ENCODE data around the gene GRM4.

The GRM4 gene

DNA sequence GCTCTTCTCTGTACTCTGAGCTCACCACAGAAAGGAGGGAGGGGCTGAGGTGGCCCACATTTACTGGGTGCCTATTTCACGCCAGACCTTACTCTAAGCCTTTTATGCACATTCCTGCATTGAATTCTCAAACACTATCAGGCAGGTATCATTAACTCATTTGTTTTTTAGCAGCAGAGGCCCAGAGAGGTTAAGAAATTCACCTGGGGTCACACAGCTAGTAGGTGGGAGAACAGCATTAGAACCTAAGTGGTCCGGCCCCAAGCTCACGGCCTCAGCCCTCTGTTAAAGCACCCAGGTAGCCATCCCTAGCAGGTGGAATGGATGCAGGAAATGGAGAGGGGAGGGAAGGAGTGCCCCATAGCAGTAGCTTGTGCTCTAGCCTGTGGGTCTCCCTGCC is 84.5 kb downstream of the GRM4 start:
- H3K27me3 ChIP-seq (ENCODE audit: insufficient read depth, low read depth, severe bottlenecking): no peaks in the 10 kb centered on the region

DNA sequence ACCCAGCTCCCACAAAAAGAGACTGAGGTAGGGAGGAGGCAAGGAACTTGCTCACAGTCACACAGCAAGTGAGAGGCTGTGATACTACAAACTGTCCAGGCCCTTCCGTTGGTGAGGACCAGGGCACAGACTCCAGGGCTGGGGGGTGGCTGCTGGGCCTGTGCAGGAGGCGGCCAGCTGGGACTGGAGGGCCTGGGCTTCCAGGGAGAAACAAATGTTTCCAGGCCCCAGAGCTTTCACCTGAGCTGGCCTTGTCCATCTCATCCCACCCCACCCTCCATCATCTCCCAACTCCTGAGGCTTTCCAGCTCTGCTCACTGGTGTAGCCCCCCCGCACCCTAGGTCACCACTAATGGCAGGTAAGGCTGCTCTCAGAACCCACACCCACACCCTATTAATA is 86.0 kb downstream of the GRM4 start:
- no peaks in the 10 kb centered on the region for H3K27me3 ChIP-seq (ENCODE audit: insufficient read depth, low read depth, severe bottlenecking)
- DNase-seq: peak; percentile 53

More for the DNA sequence above, 84.5 kb downstream of the GRM4 start:
- no peaks in the 10 kb centered on the region for H3K9me3 ChIP-seq (ENCODE audit: severe bottlenecking)
- DNase-seq: no peak
- peak overlapping the region; percentile 57; the same call in 1 of the 2 replicates for H3K27ac ChIP-seq
- peaks cover 31% of the 10 kb centered on the region for H3K36me3 ChIP-seq
- H3K4me3 ChIP-seq (ENCODE audit: low read depth, low read length): no peak overlapping the region
- TF ChIP-seq CTCF (IDR thresholded peaks at IDR 0.05; ENCODE audit: low read depth, low read length): no peak

DNA sequence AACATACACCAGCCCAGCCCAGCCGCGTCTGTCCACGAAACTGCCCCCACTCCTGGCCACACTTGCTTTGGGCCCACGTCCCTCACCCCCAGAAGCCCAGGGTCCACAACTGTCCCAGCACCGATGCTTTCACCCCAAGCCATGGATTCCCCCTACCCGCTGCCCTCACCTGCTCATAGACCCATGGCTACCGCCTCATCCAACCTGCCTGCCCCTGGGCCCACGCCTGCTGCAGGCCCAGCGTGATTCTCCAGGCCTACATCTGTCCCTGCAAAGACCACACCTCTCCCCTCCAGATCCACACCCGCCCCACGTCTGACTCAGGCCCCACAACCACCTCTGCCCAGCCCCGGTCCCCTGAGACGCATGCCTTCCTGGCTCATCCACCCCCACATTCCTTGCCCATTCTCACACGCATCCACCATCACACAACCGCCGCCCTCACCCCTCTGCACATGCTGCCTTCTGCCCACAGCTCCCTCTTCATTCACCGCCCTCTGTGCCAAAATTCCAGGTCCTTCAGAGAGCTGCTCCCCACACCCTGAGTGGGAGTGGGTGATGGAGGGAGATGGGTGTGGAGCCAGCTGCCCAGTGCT is 86.7 kb downstream of the GRM4 start:
- Histone ChIP-seq H3K27ac (peak overlapping the region; percentile 57), H3K27me3 (ENCODE audit: insufficient read depth, low read depth, severe bottlenecking) (no peaks in the 10 kb centered on the region), H3K9me3 (ENCODE audit: severe bottlenecking) (no peaks in the 10 kb centered on the region), H3K4me3 (ENCODE audit: low read depth, low read length) (no peak overlapping the region), H3K36me3 (peaks cover 34% of the 10 kb centered on the region)
- DNase-seq: no peak
- no peak for TF ChIP-seq CTCF (IDR thresholded peaks at IDR 0.05; ENCODE audit: low read depth, low read length)

More for the DNA sequence above, 86.0 kb downstream of the GRM4 start:
- Histone ChIP-seq H3K4me3 (ENCODE audit: low read depth, low read length) (no peak overlapping the region), H3K36me3 (peaks cover 34% of the 10 kb centered on the region), H3K27ac (peak overlapping the region; percentile 57), H3K9me3 (ENCODE audit: severe bottlenecking) (no peaks in the 10 kb centered on the region)
- no peak for TF ChIP-seq CTCF (IDR thresholded peaks at IDR 0.05; ENCODE audit: low read depth, low read length)

- no peak for DNase-seq
- Histone ChIP-seq H3K36me3 (peaks cover 35% of the 10 kb centered on the region), H3K4me3 (ENCODE audit: low read depth, low read length) (no peak overlapping the region), H3K27me3 (ENCODE audit: insufficient read depth, low read depth, severe bottlenecking) (no peaks in the 10 kb centered on the region), H3K9me3 (ENCODE audit: severe bottlenecking) (no peaks in the 10 kb centered on the region), H3K27ac (peak overlapping the region; percentile 19; the same call in 1 of the 2 replicates)
- TF ChIP-seq CTCF (IDR thresholded peaks at IDR 0.05; ENCODE audit: low read depth, low read length): no peak
Observed at GRCh38 chr6:34057790-34058189, 88.1 kb downstream of the GRM4 start.

- H3K4me3 ChIP-seq (ENCODE audit: low read depth, low read length): no peak overlapping the region
- no peak for TF ChIP-seq CTCF (IDR thresholded peaks at IDR 0.05; ENCODE audit: low read depth, low read length)
- H3K36me3 ChIP-seq: peaks cover 35% of the 10 kb centered on the region
- DNase-seq: no peak
- H3K9me3 ChIP-seq (ENCODE audit: severe bottlenecking): no peaks in the 10 kb centered on the region
- peak overlapping the region; percentile 52 for H3K27ac ChIP-seq
- no peaks in the 10 kb centered on the region for H3K27me3 ChIP-seq (ENCODE audit: insufficient read depth, low read depth, severe bottlenecking)
Observed at GRCh38 chr6:34057191-34057590, 88.7 kb downstream of the GRM4 start.
